A673 (cell line): ENCODE data around the gene CAMK1. TPM values are rescaled to one million over a fixed set of nuclear protein-coding genes. Genes with fewer than 3 reads are reported as not detected.

ENCODE experiments used
- BruUV-seq: library from RNA; stranded (reverse); fragments of 400-500 nt; replicated peaks from 2 replicates; lab custom pipeline; 2021; lab: Mats Ljungman, UMichigan
- CTCF ChIA-PET: fragments of 300-600 bp; sonication (Branson Sonifier 250); formaldehyde crosslinking; loops from one replicate; lab custom pipeline; 2022; ENCODE audit warnings: antibody characterized with exemption; lab: Charles Lee
- POLR2A ChIA-PET: fragments of 300-600 bp; sonication (Branson Sonifier 250); formaldehyde crosslinking; loops from one replicate; lab custom pipeline; 2022; ENCODE audit warnings: antibody characterized with exemption; ENCODE audit not compliant: low non-redundant PET; lab: Charles Lee
- DNase-seq: peaks from one replicate; pipeline ENCODE4 v3.0.0-alpha.2; 2015; ENCODE audit warnings: low spot score
- H3K27ac ChIP-seq: fragments of 200-600 bp; sonication (generic); 2 replicates; pipeline ENCODE4 v1.5.1; 2016; ENCODE audit warnings: mixed run types, low read depth, mild to moderate bottlenecking, mixed read lengths, antibody characterized with exemption, low read length; ENCODE audit not compliant: poor library complexity, severe bottlenecking
- H3K27me3 ChIP-seq: fragments of 200-600 bp; sonication (generic); replicated peaks from 2 replicates; pipeline ENCODE4 v1.6.1; 2017; ENCODE audit warnings: mixed run types, low read depth, mild to moderate bottlenecking, mixed read lengths, antibody characterized with exemption, low read length; ENCODE audit not compliant: insufficient read depth, poor library complexity
- H3K36me3 ChIP-seq: fragments of 200-600 bp; sonication (generic); 2 replicates; pipeline ENCODE4 v1.6.1; 2016; ENCODE audit warnings: mixed run types, mild to moderate bottlenecking, mixed read lengths, antibody characterized with exemption, low read length; ENCODE audit not compliant: insufficient read depth, poor library complexity, severe bottlenecking
- H3K4me1 ChIP-seq: fragments of 200-600 bp; sonication (generic); 2 replicates; pipeline ENCODE4 v1.6.1; 2017; ENCODE audit warnings: mixed run types, mild to moderate bottlenecking, mixed read lengths, antibody characterized with exemption, low read length; ENCODE audit not compliant: insufficient read depth, poor library complexity, severe bottlenecking
- H3K4me3 ChIP-seq: fragments of 200-600 bp; sonication (generic); 2 replicates; pipeline ENCODE4 v1.5.1; 2016; ENCODE audit warnings: low read depth, mixed run types, mild to moderate bottlenecking, mixed read lengths, low read length; ENCODE audit not compliant: poor library complexity, severe bottlenecking
- H3K9me3 ChIP-seq: fragments of 200-600 bp; sonication (generic); 2 replicates; pipeline ENCODE4 v1.6.1; 2016; ENCODE audit warnings: mixed run types, low read depth, mild to moderate bottlenecking, mixed read lengths, antibody characterized with exemption, low read length; ENCODE audit not compliant: poor library complexity, severe bottlenecking
- EZH2 ChIP-seq: fragments of 200-600 bp; sonication (generic); IDR thresholded peaks from 2 replicates; pipeline ENCODE4 v1.6.1; 2017; ENCODE audit warnings: borderline replicate concordance, low read depth, mild to moderate bottlenecking, mixed read lengths, antibody characterized with exemption, low read length; ENCODE audit not compliant: poor library complexity, severe bottlenecking
- intact Hi-C: fragments of 100-400 bp; cut with micrococcal nuclease; formaldehyde crosslinking; loops from one replicate; pipeline ENCODE4 v1.10.0; 2022; ENCODE audit not compliant: unreplicated experiment
- total RNA-seq: library from RNA; stranded (reverse); gene quantifications from 2 replicates; pipeline ENCODE4 v1.2.3, GENCODE V29; 2021
- TF ChIP-seq, protein P1 (sequence below): fragments of 300-800, 200-600 bp; sonication (generic); conservative IDR thresholded peaks from 2 replicates; pipeline ENCODE4 v1.5.1; 2017; ENCODE audit warnings: low read depth, mild to moderate bottlenecking, antibody characterized with exemption, low read length, moderate library complexity, mixed read lengths

Gene CAMK1
- total RNA-seq, 1 experiment from 2014 or later: 26.7 TPM

DNA sequence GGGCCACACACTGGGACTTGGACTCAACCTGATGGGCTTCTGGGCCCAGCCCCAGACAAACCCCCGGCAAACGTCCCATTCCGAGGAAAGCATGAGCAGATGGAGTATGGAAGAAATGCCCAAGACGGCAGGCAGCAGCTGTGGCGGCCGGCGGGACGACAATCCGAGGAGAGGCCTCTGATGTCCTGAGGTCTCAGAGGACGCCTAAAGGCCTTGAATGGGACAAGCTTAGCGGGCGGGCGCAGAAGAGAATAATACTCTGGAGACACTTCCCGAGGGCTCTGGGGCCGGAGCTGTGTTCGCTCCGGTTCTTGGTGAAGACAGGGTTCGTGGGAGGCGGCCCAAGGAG is 20.5 kb downstream of the CAMK1 start:
- DNase-seq: no peak
- Histone ChIP-seq H3K9me3 (no peaks in the 10 kb centered on the region), H3K4me3 (peak overlapping the region; percentile 62), H3K27ac (peak overlapping the region; percentile 89), H3K27me3 (no peaks in the 10 kb centered on the region), H3K36me3 (peaks cover 59% of the 10 kb centered on the region), H3K4me1 (peaks cover 5% of the 10 kb centered on the region)
- BruUV-seq: TSS peak; percentile 65
- ChIA-PET CTCF (interaction anchor here (0.6 to 0.9 kb wide), 2 partner anchors 22 to 141 kb away, joined by 3 read pairs; no protein-coding TSS in a partner anchor), POLR2A (interaction anchor here (0.6 kb wide), 1 partner anchor 11 kb away, joined by 5 read pairs; no protein-coding TSS in a partner anchor)
- intact Hi-C loops: no loop called here
- no peak for TF ChIP-seq EZH2
- TF ChIP-seq, protein P1, sequence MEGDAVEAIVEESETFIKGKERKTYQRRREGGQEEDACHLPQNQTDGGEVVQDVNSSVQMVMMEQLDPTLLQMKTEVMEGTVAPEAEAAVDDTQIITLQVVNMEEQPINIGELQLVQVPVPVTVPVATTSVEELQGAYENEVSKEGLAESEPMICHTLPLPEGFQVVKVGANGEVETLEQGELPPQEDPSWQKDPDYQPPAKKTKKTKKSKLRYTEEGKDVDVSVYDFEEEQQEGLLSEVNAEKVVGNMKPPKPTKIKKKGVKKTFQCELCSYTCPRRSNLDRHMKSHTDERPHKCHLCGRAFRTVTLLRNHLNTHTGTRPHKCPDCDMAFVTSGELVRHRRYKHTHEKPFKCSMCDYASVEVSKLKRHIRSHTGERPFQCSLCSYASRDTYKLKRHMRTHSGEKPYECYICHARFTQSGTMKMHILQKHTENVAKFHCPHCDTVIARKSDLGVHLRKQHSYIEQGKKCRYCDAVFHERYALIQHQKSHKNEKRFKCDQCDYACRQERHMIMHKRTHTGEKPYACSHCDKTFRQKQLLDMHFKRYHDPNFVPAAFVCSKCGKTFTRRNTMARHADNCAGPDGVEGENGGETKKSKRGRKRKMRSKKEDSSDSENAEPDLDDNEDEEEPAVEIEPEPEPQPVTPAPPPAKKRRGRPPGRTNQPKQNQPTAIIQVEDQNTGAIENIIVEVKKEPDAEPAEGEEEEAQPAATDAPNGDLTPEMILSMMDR: no peak

DNA sequence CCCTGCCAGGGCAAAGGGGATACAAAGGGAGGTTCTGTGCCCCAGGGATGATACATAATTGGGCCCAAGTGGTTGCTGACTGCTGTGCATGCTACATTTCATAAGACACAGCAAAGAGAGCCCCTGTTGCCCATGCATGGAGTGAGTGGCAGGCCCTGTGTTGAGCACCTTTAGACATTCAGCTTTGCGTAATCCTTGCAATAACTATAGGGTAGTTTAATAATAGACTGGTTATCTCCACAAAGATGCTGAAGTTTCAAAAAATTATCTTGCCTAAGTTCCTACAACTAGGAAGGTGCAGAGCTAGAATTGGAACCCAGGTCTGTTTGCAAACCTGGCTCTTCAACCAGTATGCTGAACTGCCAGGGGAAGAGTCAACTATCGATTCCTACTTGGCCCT is 21.7 kb downstream of the CAMK1 start:
- no TSS peak for BruUV-seq
- POLR2A ChIA-PET: no interaction called here
- H3K36me3 ChIP-seq: peaks cover 72% of the 10 kb centered on the region

GRCh38 chr3:9747267-9747666 is 22.5 kb downstream of the CAMK1 start:
- H3K4me3 ChIP-seq: no peak overlapping the region
- no peaks in the 10 kb centered on the region for H3K27me3 ChIP-seq
- DNase-seq: no peak
- intact Hi-C loops: no loop called here
- no peak overlapping the region for H3K27ac ChIP-seq
- POLR2A ChIA-PET: no interaction called here
- CTCF ChIA-PET: no interaction called here
- H3K9me3 ChIP-seq: no peaks in the 10 kb centered on the region
- no TSS peak for BruUV-seq
- peaks cover 5% of the 10 kb centered on the region for H3K4me1 ChIP-seq
- H3K36me3 ChIP-seq: peaks cover 76% of the 10 kb centered on the region
- no peak for TF ChIP-seq EZH2
- TF ChIP-seq, protein P1: no peak

More for the DNA sequence above, 21.7 kb downstream of the CAMK1 start:
- intact Hi-C loops: no loop called here
- Histone ChIP-seq H3K9me3 (no peaks in the 10 kb centered on the region), H3K27ac (no peak overlapping the region), H3K4me1 (peaks cover 5% of the 10 kb centered on the region), H3K27me3 (no peaks in the 10 kb centered on the region), H3K4me3 (no peak overlapping the region)
- CTCF ChIA-PET: no interaction called here
- no peak for DNase-seq
- TF ChIP-seq, protein P1: no peak
- TF ChIP-seq EZH2: no peak
